Measurements from ENCODE around the gene SAMD4B. TPM values are rescaled to one million over a fixed set of nuclear protein-coding genes. Genes with fewer than 3 reads are reported as not detected.

The SAMD4B gene
- total RNA-seq, 2 experiments from 2014 or later = 65.0 to 66.9 TPM

GRCh38 chr19:39405261-39405957 is 63.2 kb downstream of the SAMD4B start:
- peaks cover 25% of the 10 kb centered on the region for H3K36me3 ChIP-seq (ENCODE audit: insufficient read depth, low read length)
- peaks cover 7% of the 10 kb centered on the region for H3K27me3 Mint-ChIP-seq
- peaks cover 85% of the 10 kb centered on the region for H3K4me1 ChIP-seq (ENCODE audit: insufficient read depth, low read length)
- H3K27ac ChIP-seq (ENCODE audit: low read depth in 1 of 2, low read length in 2 of 2) = peak overlapping the region; percentile 100
- no peaks in the 10 kb centered on the region for H3K9me3 ChIP-seq (ENCODE audit: control insufficient read depth in 1 of 2, insufficient read depth in 1 of 2, low read length in 2 of 2)
- peak overlapping the region; percentile 98 for H3K27ac Mint-ChIP-seq
- H3K4me3 ChIP-seq (ENCODE audit: low read length) = peak overlapping the region; percentile 100
- CTCF ChIA-PET = no interaction called here
- H3K4me3 Mint-ChIP-seq = peak overlapping the region; percentile 90
- intact Hi-C loops (cut with DNase I, micrococcal nuclease) = no loop called here
- DNase-seq = peak in 5 of 14 experiments; percentile 25 to 61 (median 50)
- ATAC-seq (ENCODE audit: poor library complexity) = no peak
- H3K4me1 Mint-ChIP-seq (ENCODE audit: low read depth) = peaks cover 53% of the 10 kb centered on the region
- H3K36me3 Mint-ChIP-seq (ENCODE audit: low read depth) = peaks cover 59% of the 10 kb centered on the region
- no peaks in the 10 kb centered on the region for H3K27me3 ChIP-seq (ENCODE audit: control insufficient read depth in 1 of 2, insufficient read depth in 2 of 2, low read length in 2 of 2)
- TF ChIP-seq CTCF (IDR thresholded peaks at IDR 0.05) = no peak
- no peaks in the 10 kb centered on the region for H3K9me3 Mint-ChIP-seq
- POLR2A ChIA-PET = interaction anchor here (0.6 to 9.4 kb wide), 5 partner anchors 6 to 186 kb away, joined by 3 to 144 read pairs (median 61); partner anchors contain the start of genes MED29, PAF1, RPS16 and SAMD4B

GRCh38 chr19:39405958-39406655 is 63.9 kb downstream of the SAMD4B start:
- H3K4me1 ChIP-seq (ENCODE audit: insufficient read depth, low read length) = peaks cover 85% of the 10 kb centered on the region
- H3K4me1 Mint-ChIP-seq (ENCODE audit: low read depth) = peaks cover 56% of the 10 kb centered on the region
- CTCF ChIA-PET = interaction anchor here (1.2 to 3.4 kb wide), 2 partner anchors 8 to 60 kb away, joined by 3 to 21 read pairs; no protein-coding TSS in a partner anchor
- H3K4me3 ChIP-seq (ENCODE audit: low read length) = peak overlapping the region; percentile 100
- H3K27ac ChIP-seq (ENCODE audit: low read depth in 1 of 2, low read length in 2 of 2) = peak overlapping the region; percentile 100
- H3K9me3 ChIP-seq (ENCODE audit: control insufficient read depth in 1 of 2, insufficient read depth in 1 of 2, low read length in 2 of 2) = no peaks in the 10 kb centered on the region
- H3K9me3 Mint-ChIP-seq = no peaks in the 10 kb centered on the region
- peak; percentile 13 for ATAC-seq (ENCODE audit: poor library complexity)
- POLR2A ChIA-PET = interaction anchor here (0.6 to 9.4 kb wide), 8 partner anchors 7 to 1897 kb away, joined by 3 to 144 read pairs (median 20); partner anchors contain the start of genes GMFG, MED29, PAF1 and RPS16
- H3K36me3 Mint-ChIP-seq (ENCODE audit: low read depth) = peaks cover 65% of the 10 kb centered on the region
- peaks cover 29% of the 10 kb centered on the region for H3K36me3 ChIP-seq (ENCODE audit: insufficient read depth, low read length)
- intact Hi-C loops (cut with DNase I, micrococcal nuclease) = no loop called here
- peaks cover 7% of the 10 kb centered on the region for H3K27me3 Mint-ChIP-seq
- no peak for TF ChIP-seq CTCF (IDR thresholded peaks at IDR 0.05)
- peak; percentile 81 to 98 (median 94) for DNase-seq
- H3K27me3 ChIP-seq (ENCODE audit: control insufficient read depth in 1 of 2, insufficient read depth in 2 of 2, low read length in 2 of 2) = no peaks in the 10 kb centered on the region
- H3K4me3 Mint-ChIP-seq = peak overlapping the region; percentile 90
- H3K27ac Mint-ChIP-seq = peak overlapping the region; percentile 98

GRCh38 chr19:39406656-39407409 is 64.6 kb downstream of the SAMD4B start, which contains the start of gene ZFP36:
ZFP36 (plus strand) TSS chr19:39406847; CDS start chr19:39406905, 58 bp downstream.
- H3K27me3 ChIP-seq (ENCODE audit: control insufficient read depth in 1 of 2, insufficient read depth in 2 of 2, low read length in 2 of 2) = no peaks in the 10 kb centered on the region
- H3K36me3 Mint-ChIP-seq (ENCODE audit: low read depth) = peaks cover 65% of the 10 kb centered on the region
- ChIA-PET CTCF (interaction anchor here (1.2 to 3.4 kb wide), 2 partner anchors 9 to 61 kb away, joined by 3 to 21 read pairs; no protein-coding TSS in a partner anchor), POLR2A (interaction anchor here (0.6 to 9.4 kb wide), 10 partner anchors 7 to 1896 kb away, joined by 3 to 144 read pairs (median 13); partner anchors contain the start of genes EID2B, GMFG, MED29 and PAF1)
- H3K4me1 Mint-ChIP-seq (ENCODE audit: low read depth) = peaks cover 56% of the 10 kb centered on the region
- ATAC-seq (ENCODE audit: poor library complexity) (peak; percentile 11), DNase-seq (peak; percentile 80 to 95 (median 91))
- H3K27ac ChIP-seq (ENCODE audit: low read depth in 1 of 2, low read length in 2 of 2) = peak within 1 kb of the TSS; percentile 100
- TF ChIP-seq CTCF (IDR thresholded peaks at IDR 0.05) = no peak
- peaks cover 7% of the 10 kb centered on the region for H3K27me3 Mint-ChIP-seq
- peaks cover 85% of the 10 kb centered on the region for H3K4me1 ChIP-seq (ENCODE audit: insufficient read depth, low read length)
- H3K27ac Mint-ChIP-seq = peak within 1 kb of the TSS; percentile 98
- H3K4me3 Mint-ChIP-seq = peak within 1 kb of the TSS; percentile 99
- no peaks in the 10 kb centered on the region for H3K9me3 ChIP-seq (ENCODE audit: control insufficient read depth in 1 of 2, insufficient read depth in 1 of 2, low read length in 2 of 2)
- H3K36me3 ChIP-seq (ENCODE audit: insufficient read depth, low read length) = peaks cover 29% of the 10 kb centered on the region
- peak within 1 kb of the TSS; percentile 100 for H3K4me3 ChIP-seq (ENCODE audit: low read length)
- intact Hi-C loops (cut with DNase I, micrococcal nuclease) = no loop called here
- no peaks in the 10 kb centered on the region for H3K9me3 Mint-ChIP-seq
